Measurements from ENCODE around the gene TMPRSS9.
"Not testable (repeated sequence)": the region's sequence is repeated elsewhere in the genome, so short reads cannot be mapped to it uniquely, and the experiment has no call there.

Gene TMPRSS9

GRCh38 chr19:2441096-2441752 lies 81.2 kb downstream of the TMPRSS9 start:
- no peak for DNase-seq

- no peak for DNase-seq
These were observed 83.2 kb downstream of the TMPRSS9 start for GRCh38 chr19:2443116-2443784.

- DNase-seq, result no peak
These were observed 83.7 kb downstream of the TMPRSS9 start for GRCh38 chr19:2443785-2444182.

GRCh38 chr19:2444251-2445002 lies 84.4 kb downstream of the TMPRSS9 start:
- no peak for DNase-seq

GRCh38 chr19:2446381-2446780 lies 86.3 kb downstream of the TMPRSS9 start:
- DNase-seq, result no peak

- DNase-seq, result no peak
These were observed 89.0 kb downstream of the TMPRSS9 start for GRCh38 chr19:2449019-2449418.

- no peak for DNase-seq
These were observed 91.1 kb downstream of the TMPRSS9 start for GRCh38 chr19:2451138-2451537.

GRCh38 chr19:2451741-2452140 lies 91.7 kb downstream of the TMPRSS9 start:
- DNase-seq, result no peak

- no peak for DNase-seq
These were observed 93.5 kb downstream of the TMPRSS9 start for GRCh38 chr19:2453431-2454025.

GRCh38 chr19:2454199-2454961 lies 94.3 kb downstream of the TMPRSS9 start:
- no peak for DNase-seq

GRCh38 chr19:2454962-2455850 lies 95.1 kb downstream of the TMPRSS9 start:
- DNase-seq, result no peak

GRCh38 chr19:2455851-2456570 lies 95.9 kb downstream of the TMPRSS9 start:
- peak; percentile 50 for DNase-seq

GRCh38 chr19:2457394-2458037 lies 97.5 kb downstream of the TMPRSS9 start:
- DNase-seq, result no peak

GRCh38 chr19:2458054-2458453 lies 98.0 kb downstream of the TMPRSS9 start:
- DNase-seq, result no peak

GRCh38 chr19:2458776-2459175 lies 98.7 kb downstream of the TMPRSS9 start:
- DNase-seq, result not testable (repeated sequence)

- no peak for DNase-seq
These were observed 100.2 kb downstream of the TMPRSS9 start for GRCh38 chr19:2460245-2460644.

- peak; percentile 57 for DNase-seq
These were observed 101.9 kb downstream of the TMPRSS9 start for GRCh38 chr19:2461751-2462634.

GRCh38 chr19:2462635-2463421 lies 102.8 kb downstream of the TMPRSS9 start:
- DNase-seq, result peak; percentile 72

GRCh38 chr19:2463694-2464093 lies 103.6 kb downstream of the TMPRSS9 start:
- not testable (repeated sequence) for DNase-seq

Measured in DMS53 (cell line).